HepG2 (cell line): Measurements from ENCODE around the gene RMI2. TPM values are rescaled to one million over a fixed set of nuclear protein-coding genes. Genes with fewer than 3 reads are reported as not detected.

Experiments
- CBX5 ChIP-seq: sonication (generic); formaldehyde crosslinking; IDR thresholded peaks from 2 replicates; pipeline ENCODE4 v1.4.0; 2020; ENCODE audit warnings: missing genetic modification reagents, borderline replicate concordance
- FOSL2 ChIP-seq: sonication (generic); formaldehyde crosslinking; IDR thresholded peaks from 2 replicates; pipeline ENCODE4 v1.4.0; 2020; ENCODE audit warnings: missing genetic modification reagents
- PAX8 ChIP-seq: sonication (generic); formaldehyde crosslinking; IDR thresholded peaks from 2 replicates; pipeline ENCODE4 v1.8.0; 2022; ENCODE audit warnings: mild to moderate bottlenecking, missing genetic modification reagents, borderline replicate concordance
- PCBP1 ChIP-seq: fragments of 200-400 bp; formaldehyde crosslinking; IDR thresholded peaks from 2 replicates; pipeline ENCODE4 v1.6.1; 2017; ENCODE audit warnings: mild to moderate bottlenecking, low read depth, low read length, borderline replicate concordance
- RBM22 ChIP-seq: fragments of 200-400 bp; formaldehyde crosslinking; optimal IDR thresholded peaks from 2 replicates; pipeline ENCODE3; 2017; ENCODE audit warnings: mild to moderate bottlenecking, low read length, moderate library complexity
- SALL2 ChIP-seq: sonication (generic); formaldehyde crosslinking; IDR thresholded peaks from 2 replicates; pipeline ENCODE4 v1.8.1; 2023; ENCODE audit warnings: mild to moderate bottlenecking, missing genetic modification reagents, inconsistent platforms
- SOX6 ChIP-seq, 2 experiments: fragments of 450-650 bp in 1 of 2; sonication (generic) in 1 of 2; formaldehyde crosslinking in 1 of 2; IDR thresholded peaks; 2 replicates each; pipeline versions ENCODE4 v1.4.0 to v1.6.1; 2017 to 2020; ENCODE audit warnings: antibody characterized with exemption in 1 of 2, mild to moderate bottlenecking in 1 of 2, missing genetic modification reagents in 1 of 2
- ZFP37 ChIP-seq: sonication (generic); formaldehyde crosslinking; IDR thresholded peaks from 2 replicates; pipeline ENCODE4 v1.4.0; 2020; ENCODE audit warnings: missing genetic modification reagents, borderline replicate concordance
- ZNF501 ChIP-seq: sonication (generic); formaldehyde crosslinking; IDR thresholded peaks from 2 replicates; pipeline ENCODE4 v1.5.1; 2020; ENCODE audit warnings: mild to moderate bottlenecking, moderate library complexity, missing genetic modification reagents
- ZNF557 ChIP-seq: sonication (generic); formaldehyde crosslinking; IDR thresholded peaks from 2 replicates; pipeline ENCODE4 v1.4.0; 2020; ENCODE audit warnings: missing genetic modification reagents
- ZNF790 ChIP-seq: sonication (generic); formaldehyde crosslinking; IDR thresholded peaks from 2 replicates; pipeline ENCODE4 v1.8.0; 2022; ENCODE audit warnings: missing genetic modification reagents, mild to moderate bottlenecking, borderline replicate concordance
- polyA plus RNA-seq, 8 experiments: library from polyadenylated mRNA; depleted of rRNA in 3 of 8; stranded (reverse) in 7 of 8; unstranded in 1 of 8; fragments of >200 nt; fragmentation: Illumina TruSeq in 4 of 8; extraction: Trizol in 4 of 8; gene quantifications; 2 replicates each; pipeline versions ENCODE4 v1.2.1 to v1.2.3, GENCODE V29; 2011 to 2016; ENCODE audit warnings: low read depth in 4 of 8, missing spikeins in 1 of 8, mixed read lengths in 1 of 8; ENCODE audit not compliant: insufficient read depth in 1 of 8
- total RNA-seq, 5 experiments: library from RNA; depleted of rRNA; stranded (reverse); fragments of >200 nt; fragmentation: Illumina TruSeq; extraction: Trizol; gene quantifications; 2 replicates each; pipeline ENCODE4 v1.2.3, GENCODE V29; 2016; ENCODE audit warnings: low read depth in 1 of 5
- TF ChIP-seq, protein P1 (sequence below): sonication (generic); formaldehyde crosslinking; IDR thresholded peaks from 2 replicates; pipeline ENCODE4 v1.4.0; 2020; ENCODE audit warnings: missing genetic modification reagents, borderline replicate concordance
- TF ChIP-seq, protein P2 (sequence below): sonication (generic); formaldehyde crosslinking; conservative IDR thresholded peaks from 2 replicates; pipeline ENCODE4 v1.4.0; 2020; ENCODE audit warnings: mild to moderate bottlenecking, missing genetic modification reagents, moderate library complexity
- TF ChIP-seq, protein P3 (sequence below): sonication (generic); formaldehyde crosslinking; IDR thresholded peaks from 2 replicates; pipeline ENCODE4 v1.5.1; 2020; ENCODE audit warnings: missing genetic modification reagents, mild to moderate bottlenecking, borderline replicate concordance
- TF ChIP-seq, protein P4 (sequence below): sonication (generic); formaldehyde crosslinking; IDR thresholded peaks from 2 replicates; pipeline ENCODE4 v1.4.0; 2020; ENCODE audit warnings: mild to moderate bottlenecking, missing genetic modification reagents
- TF ChIP-seq, protein P5 (sequence below): sonication (generic); formaldehyde crosslinking; conservative IDR thresholded peaks from 2 replicates; pipeline ENCODE4 v1.8.0; 2022; ENCODE audit warnings: low read depth, missing genetic modification reagents

The RMI2 gene
- total and polyA plus RNA-seq, 2 of the 13 experiments (the other 11 are each of a cell fraction or from before 2014, with no cell fraction given): 24.5 to 55.7 TPM

DNA sequence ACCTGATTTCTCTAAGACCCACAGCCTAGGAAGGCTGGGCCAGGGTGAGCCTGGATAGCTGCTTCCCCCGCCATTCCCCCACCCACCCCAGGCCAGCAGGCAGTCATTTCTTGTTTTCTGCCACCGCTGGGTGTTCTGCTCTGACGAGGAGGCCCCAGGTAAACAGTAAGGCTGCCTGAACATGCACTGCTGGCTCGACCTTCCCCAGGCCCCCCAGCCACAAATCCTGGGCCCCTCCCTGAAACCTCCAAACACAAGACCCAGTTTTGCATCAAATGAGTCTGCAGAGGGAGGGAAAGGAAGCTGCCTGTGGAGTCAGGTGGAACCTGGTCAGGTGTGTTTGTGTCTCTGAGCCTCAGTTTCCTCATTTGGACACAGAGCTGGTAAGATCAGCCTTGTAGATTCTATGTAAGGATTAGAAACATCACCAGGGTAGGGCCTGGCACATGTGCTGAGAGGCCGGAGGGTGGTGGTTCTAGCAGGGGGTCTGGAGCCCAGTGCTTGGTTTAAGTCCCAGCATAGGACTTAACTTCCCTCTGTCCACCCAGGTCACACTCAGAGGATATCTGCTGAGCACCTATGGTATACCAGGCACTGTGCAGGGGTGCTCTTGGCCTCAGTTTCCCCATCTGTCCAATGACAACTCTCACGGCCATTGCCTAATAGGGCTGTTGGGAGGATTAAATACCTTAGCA lies 45.2 kb upstream of the RMI2 start (continued):
- TF ChIP-seq SOX6 (IDR thresholded peaks at IDR 0.05): no peak
- no peak for TF ChIP-seq SOX6 (CRISPR knock-in tag; IDR thresholded peaks at IDR 0.05)
- TF ChIP-seq, protein P1, sequence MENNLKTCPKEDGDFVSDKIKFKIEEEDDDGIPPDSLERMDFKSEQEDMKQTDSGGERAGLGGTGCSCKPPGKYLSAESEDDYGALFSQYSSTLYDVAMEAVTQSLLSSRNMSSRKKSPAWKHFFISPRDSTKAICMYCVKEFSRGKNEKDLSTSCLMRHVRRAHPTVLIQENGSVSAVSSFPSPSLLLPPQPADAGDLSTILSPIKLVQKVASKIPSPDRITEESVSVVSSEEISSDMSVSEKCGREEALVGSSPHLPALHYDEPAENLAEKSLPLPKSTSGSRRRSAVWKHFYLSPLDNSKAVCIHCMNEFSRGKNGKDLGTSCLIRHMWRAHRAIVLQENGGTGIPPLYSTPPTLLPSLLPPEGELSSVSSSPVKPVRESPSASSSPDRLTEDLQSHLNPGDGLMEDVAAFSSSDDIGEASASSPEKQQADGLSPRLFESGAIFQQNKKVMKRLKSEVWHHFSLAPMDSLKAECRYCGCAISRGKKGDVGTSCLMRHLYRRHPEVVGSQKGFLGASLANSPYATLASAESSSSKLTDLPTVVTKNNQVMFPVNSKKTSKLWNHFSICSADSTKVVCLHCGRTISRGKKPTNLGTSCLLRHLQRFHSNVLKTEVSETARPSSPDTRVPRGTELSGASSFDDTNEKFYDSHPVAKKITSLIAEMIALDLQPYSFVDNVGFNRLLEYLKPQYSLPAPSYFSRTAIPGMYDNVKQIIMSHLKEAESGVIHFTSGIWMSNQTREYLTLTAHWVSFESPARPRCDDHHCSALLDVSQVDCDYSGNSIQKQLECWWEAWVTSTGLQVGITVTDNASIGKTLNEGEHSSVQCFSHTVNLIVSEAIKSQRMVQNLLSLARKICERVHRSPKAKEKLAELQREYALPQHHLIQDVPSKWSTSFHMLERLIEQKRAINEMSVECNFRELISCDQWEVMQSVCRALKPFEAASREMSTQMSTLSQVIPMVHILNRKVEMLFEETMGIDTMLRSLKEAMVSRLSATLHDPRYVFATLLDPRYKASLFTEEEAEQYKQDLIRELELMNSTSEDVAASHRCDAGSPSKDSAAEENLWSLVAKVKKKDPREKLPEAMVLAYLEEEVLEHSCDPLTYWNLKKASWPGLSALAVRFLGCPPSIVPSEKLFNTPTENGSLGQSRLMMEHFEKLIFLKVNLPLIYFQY (CRISPR knock-in tag): no peak
- no peak for TF ChIP-seq CBX5 (CRISPR knock-in tag)
- TF ChIP-seq RBM22: no peak
- no peak for TF ChIP-seq PCBP1
- no peak for TF ChIP-seq SALL2 (CRISPR knock-in tag)
- TF ChIP-seq, protein P2, sequence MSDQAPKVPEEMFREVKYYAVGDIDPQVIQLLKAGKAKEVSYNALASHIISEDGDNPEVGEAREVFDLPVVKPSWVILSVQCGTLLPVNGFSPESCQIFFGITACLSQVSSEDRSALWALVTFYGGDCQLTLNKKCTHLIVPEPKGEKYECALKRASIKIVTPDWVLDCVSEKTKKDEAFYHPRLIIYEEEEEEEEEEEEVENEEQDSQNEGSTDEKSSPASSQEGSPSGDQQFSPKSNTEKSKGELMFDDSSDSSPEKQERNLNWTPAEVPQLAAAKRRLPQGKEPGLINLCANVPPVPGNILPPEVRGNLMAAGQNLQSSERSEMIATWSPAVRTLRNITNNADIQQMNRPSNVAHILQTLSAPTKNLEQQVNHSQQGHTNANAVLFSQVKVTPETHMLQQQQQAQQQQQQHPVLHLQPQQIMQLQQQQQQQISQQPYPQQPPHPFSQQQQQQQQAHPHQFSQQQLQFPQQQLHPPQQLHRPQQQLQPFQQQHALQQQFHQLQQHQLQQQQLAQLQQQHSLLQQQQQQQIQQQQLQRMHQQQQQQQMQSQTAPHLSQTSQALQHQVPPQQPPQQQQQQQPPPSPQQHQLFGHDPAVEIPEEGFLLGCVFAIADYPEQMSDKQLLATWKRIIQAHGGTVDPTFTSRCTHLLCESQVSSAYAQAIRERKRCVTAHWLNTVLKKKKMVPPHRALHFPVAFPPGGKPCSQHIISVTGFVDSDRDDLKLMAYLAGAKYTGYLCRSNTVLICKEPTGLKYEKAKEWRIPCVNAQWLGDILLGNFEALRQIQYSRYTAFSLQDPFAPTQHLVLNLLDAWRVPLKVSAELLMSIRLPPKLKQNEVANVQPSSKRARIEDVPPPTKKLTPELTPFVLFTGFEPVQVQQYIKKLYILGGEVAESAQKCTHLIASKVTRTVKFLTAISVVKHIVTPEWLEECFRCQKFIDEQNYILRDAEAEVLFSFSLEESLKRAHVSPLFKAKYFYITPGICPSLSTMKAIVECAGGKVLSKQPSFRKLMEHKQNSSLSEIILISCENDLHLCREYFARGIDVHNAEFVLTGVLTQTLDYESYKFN (CRISPR knock-in tag): 0 out of 2 replicates have a peak, but pooled peaks have one; percentile 22
- TF ChIP-seq, protein P3, sequence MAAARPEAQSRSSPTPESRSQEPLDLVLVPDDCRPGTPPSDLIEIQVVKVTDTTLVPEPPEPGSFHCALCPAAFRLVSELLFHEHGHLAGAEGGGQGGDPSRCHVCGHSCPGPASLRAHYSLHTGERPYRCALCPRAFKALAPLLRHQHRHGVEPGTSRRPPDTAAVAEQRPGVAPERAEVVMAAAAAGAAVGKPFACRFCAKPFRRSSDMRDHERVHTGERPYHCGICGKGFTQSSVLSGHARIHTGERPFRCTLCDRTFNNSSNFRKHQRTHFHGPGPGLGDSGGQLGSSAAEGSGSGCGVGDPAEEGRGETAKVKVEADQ (CRISPR knock-in tag): peak; percentile 79; the same call in 1 of the 2 replicates
- TF ChIP-seq, protein P4, sequence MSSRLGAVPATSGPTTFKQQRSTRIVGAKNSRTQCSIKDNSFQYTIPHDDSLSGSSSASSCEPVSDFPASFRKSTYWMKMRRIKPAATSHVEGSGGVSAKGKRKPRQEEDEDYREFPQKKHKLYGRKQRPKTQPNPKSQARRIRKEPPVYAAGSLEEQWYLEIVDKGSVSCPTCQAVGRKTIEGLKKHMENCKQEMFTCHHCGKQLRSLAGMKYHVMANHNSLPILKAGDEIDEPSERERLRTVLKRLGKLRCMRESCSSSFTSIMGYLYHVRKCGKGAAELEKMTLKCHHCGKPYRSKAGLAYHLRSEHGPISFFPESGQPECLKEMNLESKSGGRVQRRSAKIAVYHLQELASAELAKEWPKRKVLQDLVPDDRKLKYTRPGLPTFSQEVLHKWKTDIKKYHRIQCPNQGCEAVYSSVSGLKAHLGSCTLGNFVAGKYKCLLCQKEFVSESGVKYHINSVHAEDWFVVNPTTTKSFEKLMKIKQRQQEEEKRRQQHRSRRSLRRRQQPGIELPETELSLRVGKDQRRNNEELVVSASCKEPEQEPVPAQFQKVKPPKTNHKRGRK (CRISPR knock-in tag): no peak
- no peak for TF ChIP-seq PAX8 (CRISPR knock-in tag)
- no peak for TF ChIP-seq ZNF790 (CRISPR knock-in tag)
- no peak for TF ChIP-seq FOSL2 (CRISPR knock-in tag)
- TF ChIP-seq ZFP37 (CRISPR knock-in tag): 0 out of 2 replicates have a peak, but pooled peaks have one; percentile 71
- no peak for TF ChIP-seq ZNF501
- TF ChIP-seq ZNF557 (CRISPR knock-in tag): no peak
- TF ChIP-seq, protein P5, sequence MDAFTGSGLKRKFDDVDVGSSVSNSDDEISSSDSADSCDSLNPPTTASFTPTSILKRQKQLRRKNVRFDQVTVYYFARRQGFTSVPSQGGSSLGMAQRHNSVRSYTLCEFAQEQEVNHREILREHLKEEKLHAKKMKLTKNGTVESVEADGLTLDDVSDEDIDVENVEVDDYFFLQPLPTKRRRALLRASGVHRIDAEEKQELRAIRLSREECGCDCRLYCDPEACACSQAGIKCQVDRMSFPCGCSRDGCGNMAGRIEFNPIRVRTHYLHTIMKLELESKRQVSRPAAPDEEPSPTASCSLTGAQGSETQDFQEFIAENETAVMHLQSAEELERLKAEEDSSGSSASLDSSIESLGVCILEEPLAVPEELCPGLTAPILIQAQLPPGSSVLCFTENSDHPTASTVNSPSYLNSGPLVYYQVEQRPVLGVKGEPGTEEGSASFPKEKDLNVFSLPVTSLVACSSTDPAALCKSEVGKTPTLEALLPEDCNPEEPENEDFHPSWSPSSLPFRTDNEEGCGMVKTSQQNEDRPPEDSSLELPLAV (CRISPR knock-in tag): no peak
